ENCODE data around the gene ZFPM1. TPM values are rescaled to one million over a fixed set of nuclear protein-coding genes. Genes with fewer than 3 reads are reported as not detected.

The ZFPM1 gene
- total and polyA plus RNA-seq, 4 donors: 0.57 to 9.0 (median 2.8) TPM

DNA sequence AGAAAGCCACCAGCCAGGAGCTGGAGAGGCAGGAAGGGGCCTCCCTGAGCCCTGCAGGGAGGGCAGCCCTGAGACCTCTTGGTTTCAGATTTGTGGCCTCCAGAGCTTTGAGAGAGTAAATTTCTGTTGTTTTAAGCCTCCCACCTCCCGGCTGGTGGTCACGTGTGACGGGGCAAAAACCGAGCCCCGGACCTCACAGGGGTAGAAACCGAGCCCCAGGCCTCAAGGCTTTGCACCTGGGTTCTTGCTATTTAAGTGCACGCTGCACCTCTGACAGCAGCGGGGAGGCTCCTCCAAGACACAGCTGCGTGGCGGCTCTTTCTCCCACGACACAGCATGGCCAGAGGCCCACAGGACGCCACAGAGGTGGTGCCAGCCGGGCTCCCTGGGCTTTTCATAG, 99.7 kb downstream of the ZFPM1 start:
- TF ChIP-seq, protein P1, sequence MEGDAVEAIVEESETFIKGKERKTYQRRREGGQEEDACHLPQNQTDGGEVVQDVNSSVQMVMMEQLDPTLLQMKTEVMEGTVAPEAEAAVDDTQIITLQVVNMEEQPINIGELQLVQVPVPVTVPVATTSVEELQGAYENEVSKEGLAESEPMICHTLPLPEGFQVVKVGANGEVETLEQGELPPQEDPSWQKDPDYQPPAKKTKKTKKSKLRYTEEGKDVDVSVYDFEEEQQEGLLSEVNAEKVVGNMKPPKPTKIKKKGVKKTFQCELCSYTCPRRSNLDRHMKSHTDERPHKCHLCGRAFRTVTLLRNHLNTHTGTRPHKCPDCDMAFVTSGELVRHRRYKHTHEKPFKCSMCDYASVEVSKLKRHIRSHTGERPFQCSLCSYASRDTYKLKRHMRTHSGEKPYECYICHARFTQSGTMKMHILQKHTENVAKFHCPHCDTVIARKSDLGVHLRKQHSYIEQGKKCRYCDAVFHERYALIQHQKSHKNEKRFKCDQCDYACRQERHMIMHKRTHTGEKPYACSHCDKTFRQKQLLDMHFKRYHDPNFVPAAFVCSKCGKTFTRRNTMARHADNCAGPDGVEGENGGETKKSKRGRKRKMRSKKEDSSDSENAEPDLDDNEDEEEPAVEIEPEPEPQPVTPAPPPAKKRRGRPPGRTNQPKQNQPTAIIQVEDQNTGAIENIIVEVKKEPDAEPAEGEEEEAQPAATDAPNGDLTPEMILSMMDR (IDR thresholded peaks at IDR 0.05; ENCODE audit: control extremely low read depth, extremely low read depth): no peak
- Histone ChIP-seq H3K36me3 (ENCODE audit: control insufficient read depth in 4 of 4, insufficient read depth in 4 of 4, low read length in 4 of 4) (no peaks in the 10 kb centered on the region), H3K4me1 (ENCODE audit: control insufficient read depth in 5 of 5, insufficient read depth in 5 of 5, low read length in 5 of 5) (peaks cover 0 to 3% (median 0%) of the 10 kb centered on the region in 5 donors), H3K27me3 (ENCODE audit: control insufficient read depth in 3 of 3, insufficient read depth in 3 of 3, low read length in 2 of 3) (peaks cover 0 to 19% (median 5%) of the 10 kb centered on the region in 3 donors), H3K4me3 (no peak overlapping the region), H3K9me3 (ENCODE audit: control insufficient read depth in 4 of 4, insufficient read depth in 3 of 4, low read length in 3 of 4) (peaks cover 0 to 3% (median 0%) of the 10 kb centered on the region in 4 donors), H3K27ac (ENCODE audit: low read depth in 1 of 2, low read length in 1 of 2) (no peak overlapping the region), H3K9ac (ENCODE audit: insufficient read depth in 1 of 2, low read length in 2 of 2) (no peak overlapping the region)
- 49 to 64% methylated on average over 13 of the region's 13 CpGs for WGBS, 2 donors
- no peak for ATAC-seq (ENCODE audit: insufficient read depth, low FRiP score)
- no peak for DNase-seq

- Histone ChIP-seq H3K27ac (ENCODE audit: low read depth in 1 of 2, low read length in 1 of 2) (no peak overlapping the region), H3K4me1 (ENCODE audit: control insufficient read depth in 5 of 5, insufficient read depth in 5 of 5, low read length in 5 of 5) (peaks cover 0 to 3% (median 0%) of the 10 kb centered on the region in 5 donors), H3K36me3 (ENCODE audit: control insufficient read depth in 4 of 4, insufficient read depth in 4 of 4, low read length in 4 of 4) (no peaks in the 10 kb centered on the region), H3K9ac (ENCODE audit: insufficient read depth in 1 of 2, low read length in 2 of 2) (no peak overlapping the region), H3K9me3 (ENCODE audit: control insufficient read depth in 4 of 4, insufficient read depth in 3 of 4, low read length in 3 of 4) (peaks cover 0 to 3% (median 0%) of the 10 kb centered on the region in 4 donors), H3K27me3 (ENCODE audit: control insufficient read depth in 3 of 3, insufficient read depth in 3 of 3, low read length in 2 of 3) (peaks cover 0 to 14% (median 3%) of the 10 kb centered on the region in 3 donors), H3K4me3 (no peak overlapping the region)
- TF ChIP-seq, protein P1 (IDR thresholded peaks at IDR 0.05; ENCODE audit: control extremely low read depth, extremely low read depth): no peak
- 79 to 83% methylated on average over 16 of the region's 16 CpGs for WGBS, 2 donors
- no peak for DNase-seq
- ATAC-seq (ENCODE audit: insufficient read depth, low FRiP score): no peak
These were observed 100.7 kb downstream of the ZFPM1 start for GRCh38 chr16:88553739-88554138.

DNA sequence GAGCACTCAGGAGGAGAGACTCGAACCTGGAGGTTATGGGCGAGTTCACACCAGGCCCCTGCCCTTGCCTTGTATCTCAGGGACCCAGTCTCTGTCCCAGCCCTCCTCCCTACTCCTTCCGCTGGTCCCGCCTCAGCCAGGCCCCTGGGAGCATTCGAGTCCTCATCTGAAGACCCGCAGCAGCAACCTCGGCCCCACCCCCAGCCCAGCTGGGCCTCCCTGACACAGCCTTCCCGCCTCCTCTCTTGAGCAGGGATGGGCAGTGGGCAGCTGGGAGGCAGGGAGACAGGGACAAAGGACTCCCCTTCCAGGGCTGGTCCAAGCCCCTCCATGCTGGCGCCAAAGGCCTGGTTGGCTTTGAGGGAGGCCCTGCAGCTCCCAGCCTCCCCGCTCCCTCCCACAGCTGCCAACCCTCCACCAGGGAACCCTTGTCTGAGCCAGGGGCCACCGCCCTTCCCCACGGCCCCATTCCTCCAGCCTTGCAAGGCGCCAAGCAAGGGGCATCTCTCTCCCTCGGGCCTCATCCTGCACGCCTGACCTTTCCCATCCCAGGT, 101.7 kb downstream of the ZFPM1 start:
- 76 to 88% methylated on average over 15 of the region's 15 CpGs for WGBS, 2 donors
- Histone ChIP-seq H3K27ac (ENCODE audit: low read depth in 1 of 2, low read length in 1 of 2) (no peak overlapping the region), H3K36me3 (ENCODE audit: control insufficient read depth in 4 of 4, insufficient read depth in 4 of 4, low read length in 4 of 4) (no peaks in the 10 kb centered on the region), H3K4me1 (ENCODE audit: control insufficient read depth in 5 of 5, insufficient read depth in 5 of 5, low read length in 5 of 5) (peaks cover 0 to 3% (median 0%) of the 10 kb centered on the region in 5 donors), H3K27me3 (ENCODE audit: control insufficient read depth in 3 of 3, insufficient read depth in 3 of 3, low read length in 2 of 3) (peaks cover 0 to 12% (median 0%) of the 10 kb centered on the region in 3 donors), H3K9me3 (ENCODE audit: control insufficient read depth in 4 of 4, insufficient read depth in 3 of 4, low read length in 3 of 4) (peaks cover 0 to 3% (median 0%) of the 10 kb centered on the region in 4 donors), H3K9ac (ENCODE audit: insufficient read depth in 1 of 2, low read length in 2 of 2) (no peak overlapping the region), H3K4me3 (no peak overlapping the region)
- TF ChIP-seq, protein P1 (IDR thresholded peaks at IDR 0.05; ENCODE audit: control extremely low read depth, extremely low read depth): no peak
- ATAC-seq (ENCODE audit: insufficient read depth, low FRiP score): no peak
- DNase-seq: no peak

All from lung (tissue), 12 donors.